SJSA1 (cell line): ENCODE results near the gene ARHGAP8. TPM values are rescaled to one million over a fixed set of nuclear protein-coding genes. Genes with fewer than 3 reads are reported as not detected.
"Not testable (repeated sequence)": the region's sequence is repeated elsewhere in the genome, so short reads cannot be mapped to it uniquely, and the experiment has no call there.

Experiments used
- DNase-seq, 2 experiments: peaks; one replicate each; pipeline ENCODE4 v3.0.0-alpha.2; 2015 to 2020; ENCODE audit warnings: low spot score in 2 of 2, low read depth in 1 of 2
- H3K27ac ChIP-seq: fragments of 250-450 bp; sonication (Bioruptor Pico); 2 replicates; pipeline ENCODE4 v1.5.1; 2020; ENCODE audit warnings: mild to moderate bottlenecking, moderate library complexity
- H3K27me3 ChIP-seq: fragments of 250-450 bp; sonication (Bioruptor Pico); replicated peaks from 2 replicates; pipeline ENCODE4 v1.5.1; 2020; ENCODE audit warnings: mild to moderate bottlenecking, moderate library complexity
- H3K36me3 ChIP-seq: fragments of 250-450 bp; sonication (Bioruptor Pico); 2 replicates; pipeline ENCODE4 v1.5.1; 2020; ENCODE audit warnings: mild to moderate bottlenecking
- H3K4me1 ChIP-seq: fragments of 250-450 bp; sonication (Bioruptor Pico); replicated peaks from 2 replicates; pipeline ENCODE4 v1.6.1; 2021; ENCODE audit warnings: mild to moderate bottlenecking
- H3K4me3 ChIP-seq: fragments of 250-450 bp; sonication (Bioruptor Pico); 2 replicates; pipeline ENCODE4 v1.5.1; 2020; ENCODE audit warnings: mild to moderate bottlenecking
- H3K9me3 ChIP-seq: fragments of 250-450 bp; sonication (Bioruptor Pico); replicated peaks from 2 replicates; pipeline ENCODE4 v1.5.1; 2020; ENCODE audit warnings: mild to moderate bottlenecking
- total RNA-seq: library from RNA; depleted of rRNA; stranded (reverse); fragments of >200 nt; shearing (Covaris generic); gene quantifications from 2 replicates; pipeline ENCODE4 v1.2.3, GENCODE V29; 2014

The ARHGAP8 gene
- total RNA-seq, 1 experiment from 2014 or later: not detected

DNA sequence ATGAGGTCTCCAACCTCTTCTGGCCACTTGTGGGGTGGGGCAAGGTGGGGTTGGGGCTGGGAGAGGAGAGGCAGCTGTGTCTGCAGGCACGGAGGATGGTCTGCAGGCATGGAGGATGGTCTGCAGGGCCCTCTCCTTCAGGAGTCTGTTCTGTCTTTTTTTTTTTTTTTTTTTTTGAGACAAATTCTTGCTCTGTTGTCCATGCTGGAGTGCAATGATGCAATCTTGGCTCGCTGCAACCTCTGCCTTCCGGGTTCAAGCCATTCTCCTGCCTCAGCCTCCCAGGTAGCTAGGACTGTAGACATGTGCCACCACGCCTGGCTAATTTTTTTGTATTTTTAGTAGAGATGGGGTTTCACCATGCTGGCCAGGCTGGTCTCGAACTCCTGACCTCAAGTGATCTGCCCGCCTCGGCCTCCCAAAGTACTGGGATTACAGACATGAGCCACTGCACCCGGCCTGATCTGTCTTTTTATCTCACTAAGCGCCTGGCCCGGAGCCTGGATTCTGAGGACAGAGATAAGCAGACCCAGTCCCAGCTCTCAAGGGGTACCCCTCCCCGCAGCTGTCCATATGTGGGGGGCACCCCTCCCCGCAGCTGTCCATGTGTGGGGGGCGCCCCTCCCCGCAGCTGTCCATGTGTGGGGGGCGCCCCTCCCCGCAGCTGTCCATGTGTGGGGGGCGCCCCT is 47.7 kb downstream of the ARHGAP8 start:
- DNase-seq, H3K4me1 ChIP-seq, H3K9me3 ChIP-seq, H3K4me3 ChIP-seq, H3K36me3 ChIP-seq, H3K27ac ChIP-seq, H3K27me3 ChIP-seq: not testable (repeated sequence)

DNA sequence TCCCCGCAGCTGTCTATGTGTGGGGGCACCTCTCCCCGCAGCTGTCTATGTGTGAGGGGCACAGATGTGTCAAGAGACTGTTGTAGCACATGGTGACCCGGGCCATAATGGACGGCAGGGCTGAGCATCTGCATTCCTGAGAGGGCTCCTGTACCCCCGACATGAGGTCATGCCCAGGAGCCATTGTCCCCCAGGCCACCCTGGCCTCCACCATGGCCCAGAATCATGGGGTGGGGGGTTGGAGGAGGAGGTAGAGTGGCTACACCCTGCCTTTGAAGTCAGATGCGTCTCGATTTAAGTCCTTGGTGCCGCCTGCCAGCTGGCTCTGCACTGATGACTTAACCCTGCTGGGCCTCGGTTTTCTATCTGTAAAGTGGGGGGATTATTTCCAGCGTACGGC is 49.1 kb downstream of the ARHGAP8 start:
- DNase-seq: no peak
- Histone ChIP-seq H3K27ac (no peak overlapping the region), H3K4me1 (no peaks in the 10 kb centered on the region), H3K9me3 (no peaks in the 10 kb centered on the region), H3K36me3 (no peaks in the 10 kb centered on the region), H3K4me3 (no peak overlapping the region), H3K27me3 (peaks cover 17% of the 10 kb centered on the region)

DNA sequence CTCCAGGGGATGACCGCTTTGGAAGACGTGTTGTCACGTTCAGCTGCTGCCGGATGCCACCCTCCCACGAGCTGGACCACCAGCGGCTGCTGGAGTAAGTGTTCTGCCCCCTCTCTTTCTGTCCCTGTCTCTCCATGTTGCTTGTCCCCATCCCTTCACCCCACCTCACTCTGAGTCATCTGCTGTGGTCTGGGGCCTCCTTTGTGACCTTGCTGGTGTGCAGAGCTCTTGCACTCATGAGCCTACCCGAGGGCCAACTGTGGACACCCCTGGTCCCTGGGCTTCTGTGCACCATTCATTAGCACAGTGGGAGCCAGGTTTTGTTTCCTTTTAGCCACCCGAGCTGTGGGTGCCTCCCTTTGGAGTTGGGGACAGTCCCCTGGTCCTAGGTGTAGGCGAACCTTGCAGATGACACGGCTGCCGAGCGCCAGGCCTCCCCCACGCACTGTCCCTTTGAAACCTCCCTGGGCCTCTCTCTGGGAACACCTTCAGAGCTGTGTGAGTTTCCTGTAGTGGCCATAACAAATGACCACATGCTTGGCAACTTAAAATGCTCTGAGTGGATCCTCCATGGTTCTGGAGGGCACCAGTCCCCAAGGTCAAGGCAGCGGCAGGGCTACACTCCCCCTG is 49.8 kb downstream of the ARHGAP8 start:
- Histone ChIP-seq H3K4me3 (no peak overlapping the region), H3K4me1 (no peaks in the 10 kb centered on the region), H3K9me3 (no peaks in the 10 kb centered on the region), H3K27me3 (peaks cover 17% of the 10 kb centered on the region), H3K36me3 (no peaks in the 10 kb centered on the region), H3K27ac (no peak overlapping the region)
- DNase-seq: no peak

DNA sequence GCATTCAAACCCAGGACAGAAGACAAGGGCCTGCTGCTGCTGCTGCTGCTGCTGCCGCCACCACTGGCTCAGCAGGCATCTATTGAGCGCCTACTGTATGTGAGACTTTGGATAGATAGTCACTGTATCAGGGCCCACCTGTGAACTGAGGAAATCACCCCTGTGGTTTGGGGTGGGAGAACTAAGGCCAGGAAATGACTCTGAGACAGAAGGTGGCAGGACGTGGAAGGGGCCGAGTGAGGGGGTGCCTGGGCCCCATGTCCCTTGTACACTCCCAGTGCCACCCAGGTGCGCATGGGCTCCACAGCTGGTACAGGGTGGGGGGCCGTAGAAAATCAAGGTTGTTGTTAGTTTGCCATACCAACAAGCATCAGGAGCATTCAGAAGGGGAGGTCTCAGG is 50.6 kb downstream of the ARHGAP8 start:
- Histone ChIP-seq H3K27me3 (peaks cover 17% of the 10 kb centered on the region), H3K4me1 (no peaks in the 10 kb centered on the region)

DNA sequence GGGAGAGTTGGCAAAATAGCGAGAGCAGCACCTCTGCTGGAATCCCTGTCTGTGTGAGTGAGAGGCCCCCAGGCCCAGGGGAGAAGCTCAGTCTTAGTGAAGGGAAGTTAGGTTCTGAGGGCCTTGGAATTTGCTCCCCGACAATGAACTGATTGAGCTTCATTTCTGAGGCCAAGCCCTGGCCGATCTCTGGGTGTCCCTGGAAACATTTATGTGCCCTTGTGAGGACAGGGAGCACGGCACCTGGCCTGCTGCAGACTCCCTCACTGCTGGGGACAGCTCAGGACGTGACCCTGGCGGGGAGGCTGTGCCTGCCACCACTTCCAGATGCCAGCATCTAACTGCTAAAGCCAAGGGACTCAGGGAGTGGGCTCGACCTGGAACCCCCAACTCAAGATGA is 52.0 kb downstream of the ARHGAP8 start:
- DNase-seq: no peak
- Histone ChIP-seq H3K27me3 (peaks cover 17% of the 10 kb centered on the region), H3K27ac (no peak overlapping the region), H3K36me3 (no peaks in the 10 kb centered on the region), H3K4me1 (no peaks in the 10 kb centered on the region), H3K4me3 (no peak overlapping the region), H3K9me3 (no peaks in the 10 kb centered on the region)

More for the DNA sequence above, 50.6 kb downstream of the ARHGAP8 start:
- no peak for DNase-seq
- H3K9me3 ChIP-seq: no peaks in the 10 kb centered on the region
- H3K36me3 ChIP-seq: no peaks in the 10 kb centered on the region
- H3K4me3 ChIP-seq: no peak overlapping the region
- no peak overlapping the region for H3K27ac ChIP-seq

DNA sequence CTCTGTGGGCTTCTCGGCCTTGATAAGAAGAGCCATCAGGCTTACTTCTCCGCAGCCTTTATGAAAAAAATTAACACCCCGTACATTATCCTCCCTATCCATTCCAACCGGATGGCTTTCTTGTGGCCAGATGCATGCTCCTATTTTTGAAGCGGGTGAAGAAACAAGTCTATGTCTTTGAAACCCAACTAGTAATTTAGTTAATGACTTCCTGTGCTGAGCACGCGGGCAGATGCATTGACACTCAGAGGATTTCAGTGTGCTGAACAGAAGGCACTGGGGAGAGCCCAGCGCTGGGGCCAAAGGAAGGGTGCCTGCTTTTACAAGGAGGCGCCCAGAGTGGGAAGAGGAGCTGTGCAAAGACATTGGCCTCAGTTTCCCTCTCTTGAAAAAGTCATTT is 53.3 kb downstream of the ARHGAP8 start:
- no peak for DNase-seq
- H3K27me3 ChIP-seq: peaks cover 17% of the 10 kb centered on the region
- no peaks in the 10 kb centered on the region for H3K36me3 ChIP-seq
- no peaks in the 10 kb centered on the region for H3K4me1 ChIP-seq
- no peaks in the 10 kb centered on the region for H3K9me3 ChIP-seq
- H3K27ac ChIP-seq: no peak overlapping the region
- H3K4me3 ChIP-seq: no peak overlapping the region

DNA sequence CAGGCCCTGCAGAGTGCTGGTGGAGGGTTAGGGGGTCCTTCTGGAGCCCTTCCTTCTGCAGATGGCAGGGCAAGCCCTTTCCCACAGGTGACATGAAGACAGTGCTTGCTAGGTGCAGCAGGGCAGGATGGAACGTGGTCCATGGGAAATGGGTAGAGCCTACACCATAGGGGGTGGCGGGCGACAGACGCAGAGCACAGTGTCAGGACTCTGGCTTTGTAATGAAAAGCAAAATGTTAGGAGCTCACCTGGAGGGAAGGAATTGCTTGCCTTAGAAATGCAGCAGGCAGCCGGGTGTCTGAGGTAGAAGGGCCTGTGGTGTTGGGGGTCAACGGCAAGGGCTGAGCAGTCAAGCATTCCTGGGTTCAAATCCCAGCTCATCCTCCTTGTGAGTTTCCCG is 54.9 kb downstream of the ARHGAP8 start:
- H3K4me3 ChIP-seq: no peak overlapping the region
- H3K27me3 ChIP-seq: peaks cover 11% of the 10 kb centered on the region; the same call in 1 of the 2 replicates
- H3K4me1 ChIP-seq: no peaks in the 10 kb centered on the region
- DNase-seq: no peak
- H3K27ac ChIP-seq: no peak overlapping the region
- H3K36me3 ChIP-seq: no peaks in the 10 kb centered on the region
- H3K9me3 ChIP-seq: no peaks in the 10 kb centered on the region

DNA sequence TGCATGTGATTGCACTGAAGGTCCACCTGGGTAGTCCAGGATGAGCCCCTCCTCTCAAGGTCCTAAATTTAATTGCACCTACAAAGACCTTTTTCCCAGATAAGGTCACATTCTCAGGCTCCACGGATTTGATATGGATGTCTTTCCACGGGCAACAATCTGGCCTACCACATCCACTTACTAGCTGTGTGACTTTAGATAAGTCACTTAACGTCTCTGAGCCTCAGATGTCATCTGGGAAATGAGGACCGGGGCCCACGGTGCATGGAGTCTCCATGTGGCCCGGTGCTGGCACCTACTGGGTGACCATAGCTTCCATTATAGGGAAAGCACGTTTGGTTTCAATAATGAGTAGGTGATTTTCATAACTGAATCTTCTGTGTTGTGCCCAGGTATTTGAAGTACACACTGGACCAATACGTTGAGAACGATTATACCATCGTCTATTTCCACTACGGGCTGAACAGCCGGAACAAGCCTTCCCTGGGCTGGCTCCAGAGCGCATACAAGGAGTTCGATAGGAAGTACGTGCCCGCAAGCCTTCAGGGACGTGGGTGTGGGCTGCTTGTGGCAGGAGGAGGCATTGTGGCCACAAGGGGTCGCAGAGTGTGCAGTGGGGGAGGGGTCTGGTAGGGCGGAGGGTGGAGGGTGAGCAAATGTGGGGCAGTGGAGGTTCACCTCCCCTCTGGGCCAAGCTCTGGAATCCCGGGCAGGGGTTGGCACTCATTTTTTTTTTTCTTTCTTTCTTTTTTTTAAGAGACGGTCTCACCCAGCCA is 55.7 kb downstream of the ARHGAP8 start:
- Histone ChIP-seq H3K4me3 (no peak overlapping the region), H3K4me1 (no peaks in the 10 kb centered on the region), H3K27me3 (0 out of 2 replicates have a peak, but pooled peaks cover 7% of the 10 kb centered on the region), H3K9me3 (no peaks in the 10 kb centered on the region), H3K36me3 (no peaks in the 10 kb centered on the region), H3K27ac (no peak overlapping the region)
- DNase-seq: no peak

DNA sequence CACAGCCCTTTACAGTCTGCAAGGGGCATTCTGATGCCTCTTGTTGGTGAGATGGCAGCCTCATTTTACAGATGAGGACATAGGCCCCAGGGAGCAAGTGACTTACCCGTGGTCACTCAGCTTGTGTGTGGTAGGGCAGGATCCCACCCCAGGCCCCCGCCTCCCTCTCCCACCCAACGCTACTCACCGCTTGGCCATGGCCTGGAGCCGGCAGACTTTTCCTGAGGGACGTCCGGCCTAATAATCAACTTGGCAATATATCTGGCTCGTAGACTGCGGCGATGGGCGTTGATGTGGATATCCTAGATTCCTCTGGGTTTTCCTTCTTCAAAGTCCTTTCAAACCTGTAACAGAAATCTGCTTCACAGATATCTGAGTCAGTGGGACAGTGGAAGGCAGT is 57.1 kb downstream of the ARHGAP8 start:
- no peaks in the 10 kb centered on the region for H3K9me3 ChIP-seq
- no peak overlapping the region for H3K4me3 ChIP-seq
- H3K27me3 ChIP-seq: 0 out of 2 replicates have a peak, but pooled peaks cover 7% of the 10 kb centered on the region
- H3K36me3 ChIP-seq: no peaks in the 10 kb centered on the region
- no peak overlapping the region for H3K27ac ChIP-seq
- DNase-seq: no peak
- H3K4me1 ChIP-seq: no peaks in the 10 kb centered on the region

DNA sequence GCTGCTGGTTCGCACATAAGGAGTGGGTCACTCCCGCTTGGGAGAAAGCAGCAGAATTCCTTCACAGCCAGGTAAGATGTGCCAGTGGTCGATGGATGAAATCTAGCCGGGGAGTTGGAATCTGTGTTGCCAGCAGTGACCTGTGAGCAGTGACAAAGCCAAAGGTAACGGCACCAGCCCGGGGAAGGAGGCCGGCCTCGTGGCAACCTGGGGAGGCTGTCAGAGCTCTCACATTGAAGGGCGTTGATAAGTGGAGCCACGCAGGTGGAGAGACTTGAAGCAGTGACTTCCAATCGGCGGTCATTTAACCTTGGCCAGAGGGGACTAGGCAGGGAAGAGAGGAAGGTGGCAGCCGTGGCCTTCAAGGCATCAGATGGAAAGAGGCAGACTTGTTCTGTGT is 58.8 kb downstream of the ARHGAP8 start:
- H3K27ac ChIP-seq: no peak overlapping the region
- no peaks in the 10 kb centered on the region for H3K9me3 ChIP-seq
- H3K27me3 ChIP-seq: no peaks in the 10 kb centered on the region
- H3K36me3 ChIP-seq: no peaks in the 10 kb centered on the region
- H3K4me3 ChIP-seq: no peak overlapping the region
- H3K4me1 ChIP-seq: no peaks in the 10 kb centered on the region
- no peak for DNase-seq

DNA sequence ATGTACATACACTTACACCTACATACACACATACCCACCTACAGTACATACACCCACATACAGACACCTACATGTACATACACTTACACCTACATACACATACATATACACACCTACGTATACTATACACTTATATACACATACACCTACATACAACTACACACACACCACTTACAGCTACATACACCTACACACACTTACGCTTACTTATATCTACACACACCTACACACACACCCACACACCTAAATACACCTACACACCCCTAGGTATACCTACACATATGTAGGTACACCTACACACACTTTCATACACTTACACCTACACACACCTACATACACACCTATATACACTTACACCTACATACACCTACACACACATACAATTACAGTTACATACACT is 61.0 kb downstream of the ARHGAP8 start:
- no peaks in the 10 kb centered on the region for H3K9me3 ChIP-seq
- no peak for DNase-seq
- H3K27me3 ChIP-seq: no peaks in the 10 kb centered on the region
- H3K27ac ChIP-seq: no peak overlapping the region
- H3K4me3 ChIP-seq: no peak overlapping the region
- H3K36me3 ChIP-seq: no peaks in the 10 kb centered on the region
- H3K4me1 ChIP-seq: no peaks in the 10 kb centered on the region

DNA sequence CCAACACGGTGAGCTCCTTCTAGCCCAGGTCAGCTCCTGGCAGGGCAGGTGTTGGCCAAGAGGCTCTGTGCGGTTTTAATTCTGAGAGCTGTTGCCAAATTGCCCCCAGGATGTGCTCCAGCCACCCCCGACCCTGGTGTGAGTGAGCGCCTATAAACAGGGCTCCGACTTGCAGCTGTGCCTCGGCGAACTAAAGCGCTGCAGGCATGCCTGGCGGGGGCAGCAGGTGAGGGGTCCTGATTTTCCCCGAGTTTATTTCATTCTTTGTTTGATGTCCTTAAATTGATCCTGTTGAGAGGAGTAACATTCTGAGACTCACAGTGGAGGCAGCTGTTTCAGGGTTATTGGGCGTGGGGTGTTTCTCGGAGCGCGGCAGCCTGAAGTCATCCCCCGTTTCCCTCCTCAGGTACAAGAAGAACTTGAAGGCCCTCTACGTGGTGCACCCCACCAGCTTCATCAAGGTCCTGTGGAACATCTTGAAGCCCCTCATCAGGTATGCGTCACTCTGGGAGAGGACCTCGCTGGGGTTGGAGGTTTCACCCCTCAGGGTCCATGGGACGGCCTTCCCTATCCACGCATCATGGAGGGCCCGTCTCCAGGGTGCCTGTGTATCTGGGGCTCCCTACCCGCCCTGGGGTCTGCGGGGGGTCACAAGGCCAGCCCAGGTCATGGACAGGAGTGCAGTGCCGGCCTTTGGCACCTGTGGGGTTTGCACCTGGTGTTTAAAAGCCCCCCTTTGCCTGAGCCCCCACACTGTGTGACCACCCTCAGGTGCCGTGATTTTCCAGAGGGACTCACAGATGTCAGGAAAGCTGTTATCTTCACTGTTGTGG is 62.1 kb downstream of the ARHGAP8 start:
- Histone ChIP-seq H3K27me3 (no peaks in the 10 kb centered on the region), H3K27ac (no peak overlapping the region), H3K4me3 (no peak overlapping the region), H3K36me3 (no peaks in the 10 kb centered on the region), H3K9me3 (no peaks in the 10 kb centered on the region), H3K4me1 (no peaks in the 10 kb centered on the region)
- DNase-seq: no peak

DNA sequence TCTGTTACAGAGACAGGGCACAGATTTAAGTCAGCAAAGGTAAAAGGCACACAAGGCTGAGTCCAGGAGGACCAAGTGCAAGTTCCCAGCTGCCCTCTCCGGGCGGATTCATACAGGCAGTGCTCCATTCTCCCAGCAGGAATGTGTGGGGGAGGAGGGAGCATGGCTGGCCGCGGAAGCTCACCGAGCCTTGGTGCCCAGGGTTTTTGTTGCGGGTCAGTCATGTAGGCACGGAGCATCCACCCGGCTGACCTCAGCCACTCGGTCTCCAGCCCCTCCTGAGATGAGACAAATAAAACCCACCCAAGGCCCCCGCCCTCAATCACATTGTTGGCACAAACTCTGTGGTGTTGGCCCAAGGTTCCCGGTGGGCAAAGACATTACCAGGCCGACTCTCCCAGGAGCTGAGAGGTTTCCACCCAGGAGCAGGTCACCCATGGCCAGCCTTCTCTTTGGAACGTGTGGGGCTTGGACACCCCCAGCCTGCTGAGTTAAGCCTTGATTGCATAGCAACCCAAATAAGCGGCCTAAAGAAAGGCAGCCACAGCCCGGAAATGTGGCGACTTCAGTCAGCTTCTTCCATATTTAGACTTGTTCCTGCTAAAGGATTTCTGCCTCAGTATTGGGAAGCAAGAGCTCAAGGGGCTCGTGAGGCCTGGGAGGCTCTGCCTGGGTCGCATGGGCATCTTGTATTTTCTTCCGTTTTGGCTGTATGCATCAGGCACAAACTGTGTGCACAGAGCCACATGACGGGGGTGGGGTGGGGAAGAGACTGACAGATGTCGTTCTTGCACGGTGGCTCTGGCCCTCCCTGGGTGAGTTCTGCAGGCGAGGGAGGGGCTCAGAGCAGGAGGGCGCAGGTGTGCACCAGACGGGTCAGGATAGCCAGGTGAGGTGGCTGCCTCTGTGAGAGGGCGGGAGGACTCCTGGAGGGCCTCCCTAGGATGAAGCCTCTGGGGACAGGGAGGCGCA is 63.0 kb downstream of the ARHGAP8 start:
- no peak overlapping the region for H3K27ac ChIP-seq
- no peak for DNase-seq
- no peak overlapping the region for H3K4me3 ChIP-seq
- no peaks in the 10 kb centered on the region for H3K27me3 ChIP-seq
- H3K4me1 ChIP-seq: no peaks in the 10 kb centered on the region
- no peaks in the 10 kb centered on the region for H3K36me3 ChIP-seq
- no peaks in the 10 kb centered on the region for H3K9me3 ChIP-seq
